Measurements from ENCODE around the gene TET3.

GRCh38 chr2:73993778-73994177 is 9.1 kb downstream of the TET3 start:
- TF ChIP-seq POLR2A (IDR thresholded peaks at IDR 0.05) (no peak), POLR2AphosphoS5 (IDR thresholded peaks at IDR 0.05; ENCODE audit: insufficient read depth in 1 of 2, low read depth in 1 of 2) (no peak)
- TF ChIP-seq, protein P1, sequence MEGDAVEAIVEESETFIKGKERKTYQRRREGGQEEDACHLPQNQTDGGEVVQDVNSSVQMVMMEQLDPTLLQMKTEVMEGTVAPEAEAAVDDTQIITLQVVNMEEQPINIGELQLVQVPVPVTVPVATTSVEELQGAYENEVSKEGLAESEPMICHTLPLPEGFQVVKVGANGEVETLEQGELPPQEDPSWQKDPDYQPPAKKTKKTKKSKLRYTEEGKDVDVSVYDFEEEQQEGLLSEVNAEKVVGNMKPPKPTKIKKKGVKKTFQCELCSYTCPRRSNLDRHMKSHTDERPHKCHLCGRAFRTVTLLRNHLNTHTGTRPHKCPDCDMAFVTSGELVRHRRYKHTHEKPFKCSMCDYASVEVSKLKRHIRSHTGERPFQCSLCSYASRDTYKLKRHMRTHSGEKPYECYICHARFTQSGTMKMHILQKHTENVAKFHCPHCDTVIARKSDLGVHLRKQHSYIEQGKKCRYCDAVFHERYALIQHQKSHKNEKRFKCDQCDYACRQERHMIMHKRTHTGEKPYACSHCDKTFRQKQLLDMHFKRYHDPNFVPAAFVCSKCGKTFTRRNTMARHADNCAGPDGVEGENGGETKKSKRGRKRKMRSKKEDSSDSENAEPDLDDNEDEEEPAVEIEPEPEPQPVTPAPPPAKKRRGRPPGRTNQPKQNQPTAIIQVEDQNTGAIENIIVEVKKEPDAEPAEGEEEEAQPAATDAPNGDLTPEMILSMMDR (IDR thresholded peaks at IDR 0.05) = no peak

Data from vagina (tissue), 2 donors.